ENCODE data around the gene ASPDH. TPM values are rescaled to one million over a fixed set of nuclear protein-coding genes. Genes with fewer than 3 reads are reported as not detected.

ASPDH gene
- total and polyA plus RNA-seq, 2 of the 13 experiments (the other 11 are each of a cell fraction or from before 2014, with no cell fraction given): 2.2 to 3.3 TPM

- TF ChIP-seq GMEB1 (CRISPR knock-in tag; IDR thresholded peaks at IDR 0.05; ENCODE audit: borderline replicate concordance) (peak; percentile 72; the same call in 1 of the 2 replicates), HDAC1 (CRISPR knock-in tag; IDR thresholded peaks at IDR 0.05) (peak; percentile 54; the same call in 1 of the 2 replicates), RORA (CRISPR knock-in tag; IDR thresholded peaks at IDR 0.05) (no peak), ZNF878 (CRISPR knock-in tag; IDR thresholded peaks at IDR 0.05) (no peak), HOXD1 (CRISPR knock-in tag; IDR thresholded peaks at IDR 0.05) (no peak), ZNF230 (CRISPR knock-in tag; IDR thresholded peaks at IDR 0.05) (no peak), ZNF746 (CRISPR knock-in tag; IDR thresholded peaks at IDR 0.05) (0 out of 2 replicates have a peak, but pooled peaks have one; percentile 57), ZNF274 (CRISPR knock-in tag; IDR thresholded peaks at IDR 0.05) (no peak), ZNF567 (CRISPR knock-in tag; IDR thresholded peaks at IDR 0.05; ENCODE audit: borderline replicate concordance) (no peak), ZNF18 (CRISPR knock-in tag; IDR thresholded peaks at IDR 0.05; ENCODE audit: insufficient replicate concordance) (peak; percentile 38), ERF (CRISPR knock-in tag; IDR thresholded peaks at IDR 0.05) (0 out of 2 replicates have a peak, but pooled peaks have one; percentile 18), GABPA (IDR thresholded peaks at IDR 0.05; ENCODE audit: low read depth, low read length) (peak; percentile 76), GABPA (CRISPR knock-in tag; IDR thresholded peaks at IDR 0.05; ENCODE audit: low read depth) (peak; percentile 92), NFYC (CRISPR knock-in tag; IDR thresholded peaks at IDR 0.05) (peak; percentile 46; the same call in 1 of the 2 replicates), REST (IDR thresholded peaks at IDR 0.05; ENCODE audit: borderline replicate concordance in 1 of 2, low read depth in 1 of 2, low read length in 2 of 2) (no peak), PLSCR1 (CRISPR knock-in tag; IDR thresholded peaks at IDR 0.05; ENCODE audit: borderline replicate concordance) (no peak), ZSCAN21 (CRISPR knock-in tag; IDR thresholded peaks at IDR 0.05; ENCODE audit: borderline replicate concordance) (no peak; the same call in 1 of the 2 replicates), KLF11 (CRISPR knock-in tag; IDR thresholded peaks at IDR 0.05) (peak; percentile 56; the same call in 1 of the 2 replicates), ZNF256 (CRISPR knock-in tag; conservative IDR thresholded peaks at IDR 0.05) (no peak), MAFF (IDR thresholded peaks at IDR 0.05; ENCODE audit: low read depth, low read length) (no peak)
These were observed 2.5 kb downstream of the ASPDH start, which contains the start of gene JOSD2 (continued) for GRCh38 chr19:50511069-50511822.
